Stimulated activated naive CD8-positive, alpha-beta T cell treated with anti-CD3 and anti-CD28 coated beads, Interleukin-15, Interleukin-2, amounts not matched to agents 100 U/mL and 50 U/mL, for 24 hours (primary cell): ENCODE data around the gene PCDHB7.
"Not testable (repeated sequence)": the region's sequence is repeated elsewhere in the genome, so short reads cannot be mapped to it uniquely, and the experiment has no call there.

Experiments
- ATAC-seq: fragments of 150-1000 bp; cut with Tn5 transposase; one replicate; pipeline ENCODE4 v1.10.0; 2021
- DNase-seq: peaks from one replicate; pipeline ENCODE4 v3.0.0; 2021

The PCDHB7 gene

DNA sequence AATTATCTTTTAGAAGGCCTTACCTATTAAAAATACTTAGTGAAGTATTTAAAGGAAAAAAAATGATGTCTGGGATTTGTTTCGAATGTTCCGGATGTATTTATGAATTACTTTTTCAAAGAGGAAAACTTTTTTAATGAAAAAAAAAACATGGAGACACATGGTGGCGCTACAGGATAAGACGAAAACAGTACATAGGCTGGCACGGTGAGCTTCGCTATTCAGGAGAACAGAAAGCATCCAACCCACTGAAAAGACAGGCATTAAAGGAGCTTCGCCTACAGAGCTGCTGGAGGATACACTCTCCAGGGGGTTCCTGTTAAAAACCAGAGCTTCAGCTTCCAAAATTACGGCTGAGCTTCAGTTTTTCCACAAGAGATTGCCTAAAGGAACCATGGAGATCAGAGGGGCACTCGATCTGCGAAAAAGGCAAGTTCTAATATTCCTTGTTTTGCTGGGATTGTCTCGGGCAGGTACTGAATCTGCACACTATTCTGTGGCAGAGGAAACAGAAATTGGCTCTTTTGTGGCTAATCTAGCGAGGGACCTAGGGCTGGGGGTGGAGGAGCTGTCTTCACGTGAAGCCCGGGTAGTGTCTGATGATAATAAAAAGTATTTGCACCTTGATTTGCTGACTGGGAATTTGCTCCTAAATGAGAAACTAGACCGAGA is 50.8 kb downstream of the PCDHB7 start, which contains the start of gene PCDHB14:
TSS of gene PCDHB14 (plus strand) at position 232 of the 672 bp plus-strand sequence. CDS start at position 395, 163 bp downstream.
- no peak for ATAC-seq
- no peak for DNase-seq

DNA sequence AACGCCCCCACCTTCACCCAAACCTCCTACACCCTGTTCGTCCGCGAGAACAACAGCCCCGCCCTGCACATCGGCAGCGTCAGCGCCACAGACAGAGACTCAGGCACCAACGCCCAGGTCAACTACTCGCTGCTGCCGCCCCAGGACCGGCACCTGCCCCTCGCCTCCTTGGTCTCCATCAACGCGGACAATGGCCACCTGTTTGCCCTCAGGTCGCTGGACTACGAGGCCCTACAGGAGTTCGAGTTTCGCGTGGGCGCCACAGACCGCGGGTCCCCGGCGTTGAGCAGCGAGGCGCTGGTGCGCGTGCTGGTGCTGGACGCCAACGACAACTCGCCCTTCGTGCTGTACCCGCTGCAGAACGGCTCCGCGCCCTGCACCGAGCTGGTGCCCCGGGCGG is 52.4 kb downstream of the PCDHB7 start:
- not testable (repeated sequence) for DNase-seq, ATAC-seq

DNA sequence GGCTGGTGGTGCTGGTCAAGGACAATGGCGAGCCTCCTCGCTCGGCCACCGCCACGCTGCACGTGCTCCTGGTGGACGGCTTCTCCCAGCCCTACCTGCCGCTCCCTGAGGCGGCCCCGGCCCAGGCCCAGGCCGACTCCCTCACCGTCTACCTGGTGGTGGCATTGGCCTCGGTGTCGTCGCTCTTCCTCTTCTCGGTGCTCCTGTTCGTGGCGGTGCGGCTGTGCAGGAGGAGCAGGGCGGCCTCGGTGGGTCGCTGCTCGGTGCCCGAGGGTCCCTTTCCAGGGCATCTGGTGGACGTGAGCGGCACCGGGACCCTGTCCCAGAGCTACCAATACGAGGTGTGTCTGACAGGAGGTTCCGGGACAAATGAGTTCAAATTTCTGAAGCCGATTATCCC is 53.0 kb downstream of the PCDHB7 start:
- DNase-seq, ATAC-seq: not testable (repeated sequence)
